ENCODE measurements around the gene HOXB3.
A peak's percentile ranks its signal among the peaks of the same experiment; 100 is the strongest.
"Not testable (repeated sequence)": the region's sequence is repeated elsewhere in the genome, so short reads cannot be mapped to it uniquely, and the experiment has no call there.

HOXB3 gene

GRCh38 chr17:48548523-48549280 is 41.3 kb downstream of the HOXB3 start:
- DNase-seq (ENCODE audit: insufficient read length, low spot score) (no peak), FAIRE-seq (peak; percentile 66)

DNA sequence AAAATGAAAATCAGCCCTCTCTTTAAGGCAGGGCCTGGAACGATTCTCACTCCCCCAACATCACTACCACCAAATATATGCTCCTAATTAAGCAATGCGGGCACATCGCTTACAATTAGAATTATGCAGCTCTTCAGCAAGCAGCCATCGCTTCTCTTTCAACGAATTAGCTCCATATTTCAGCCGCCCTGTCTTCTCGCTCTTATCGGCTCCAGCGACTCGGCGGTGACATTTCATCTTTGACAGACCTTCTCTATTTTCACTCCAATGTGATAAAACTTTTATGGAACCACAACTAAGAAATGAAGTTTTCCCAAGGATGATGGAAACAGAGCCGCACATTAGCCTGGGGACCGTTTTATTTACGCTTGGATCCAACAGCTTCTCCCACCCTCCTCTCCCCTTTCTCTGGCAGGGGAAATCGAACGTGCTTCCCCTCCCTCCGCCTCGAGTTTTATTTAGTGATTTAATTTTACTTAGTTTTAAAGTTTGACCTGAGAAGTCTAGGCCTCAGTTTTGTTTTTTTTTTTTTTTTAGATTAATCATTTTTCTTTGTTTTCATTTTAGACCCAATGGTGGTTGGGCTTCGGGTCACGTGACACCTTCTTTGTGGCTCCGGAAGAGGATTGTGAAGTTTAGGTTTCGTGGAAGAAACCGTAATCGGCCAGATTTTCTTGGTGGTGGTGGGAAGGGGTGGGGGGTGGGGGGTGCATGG is 42.1 kb downstream of the HOXB3 start:
- FAIRE-seq = no peak
- no peak for DNase-seq (ENCODE audit: insufficient read length, low spot score)

DNA sequence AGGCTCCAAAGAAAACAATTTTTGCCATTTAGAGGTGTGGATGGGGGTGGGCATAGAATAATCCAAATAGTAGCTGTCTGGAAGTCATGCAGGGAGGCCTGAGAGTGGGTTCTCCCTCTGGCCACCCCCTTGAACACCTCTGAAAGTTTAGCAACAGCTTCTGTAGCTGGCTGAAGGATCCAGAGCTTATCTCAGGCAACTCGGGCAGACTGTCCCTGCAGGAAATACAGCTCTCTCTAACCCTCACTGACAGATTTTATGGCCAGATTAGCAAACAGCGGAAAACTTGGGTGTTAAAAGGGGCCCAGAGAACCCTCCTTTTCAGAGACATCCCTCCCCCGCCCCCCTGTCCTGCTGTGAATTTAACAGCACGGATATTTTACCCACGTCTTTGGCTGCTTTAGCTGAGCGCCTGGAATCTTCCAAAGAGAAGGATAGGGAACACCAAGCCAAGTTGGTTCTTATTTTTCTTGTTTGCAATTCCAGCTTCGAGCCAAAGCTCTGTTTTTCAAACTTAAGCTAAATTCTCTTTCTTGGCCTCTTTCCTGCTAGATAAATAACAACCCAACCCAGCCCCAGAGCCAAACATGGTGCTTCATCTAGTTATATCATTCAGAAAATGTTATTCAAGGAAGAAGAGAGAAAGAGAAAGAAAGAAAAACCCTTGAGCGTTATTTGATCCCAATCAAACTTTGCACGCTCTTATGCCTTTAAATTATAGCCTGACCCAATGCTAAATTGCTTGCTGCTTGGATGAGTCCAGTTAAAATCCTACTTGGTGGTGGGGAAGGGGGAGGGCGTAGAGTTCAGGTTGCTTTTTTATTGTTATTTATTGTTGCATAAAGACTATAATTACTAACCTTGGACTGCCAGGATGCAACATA is 42.9 kb downstream of the HOXB3 start:
- DNase-seq (ENCODE audit: insufficient read length, low spot score) (no peak), FAIRE-seq (peak; percentile 31)

DNA sequence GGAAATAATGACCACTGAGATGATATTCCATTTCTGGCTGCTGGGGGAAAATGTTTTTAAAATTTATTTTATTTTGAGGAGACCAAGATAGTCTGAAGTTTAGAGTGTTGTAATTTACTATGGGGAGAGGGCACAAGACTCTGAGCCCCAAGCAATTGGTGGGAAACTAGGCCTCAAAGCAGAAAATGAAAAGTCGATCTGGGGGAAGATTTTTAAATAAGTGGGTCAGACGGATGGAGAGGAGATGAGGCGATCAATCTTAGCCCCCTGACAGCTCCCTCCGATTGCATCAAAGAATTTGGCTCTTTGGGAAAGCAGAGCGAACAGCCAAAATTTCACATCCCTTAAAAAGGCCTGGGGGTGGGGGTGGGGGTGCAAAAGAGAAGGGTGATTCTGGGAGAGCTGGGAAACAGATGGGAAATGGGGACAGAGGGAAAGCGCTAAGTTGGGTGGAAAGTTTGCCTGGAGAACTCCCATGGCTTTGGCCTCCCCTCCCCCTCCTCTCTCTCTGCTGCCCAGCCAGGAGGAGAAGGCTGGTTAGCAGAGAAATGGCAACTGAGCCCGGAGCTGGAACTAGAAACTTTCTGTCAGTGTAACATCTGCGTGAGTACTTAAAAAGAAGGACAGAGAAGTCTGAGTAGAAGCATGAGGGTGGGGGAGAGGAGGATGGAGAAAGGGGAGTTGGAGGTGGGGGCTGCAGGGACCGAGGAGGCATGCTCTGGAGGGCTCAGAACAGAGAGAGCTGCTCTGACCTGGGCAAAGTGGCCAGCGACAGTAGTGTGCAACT is 43.7 kb downstream of the HOXB3 start:
- peak; percentile 63 for FAIRE-seq
- no peak for DNase-seq (ENCODE audit: insufficient read length, low spot score)

DNA sequence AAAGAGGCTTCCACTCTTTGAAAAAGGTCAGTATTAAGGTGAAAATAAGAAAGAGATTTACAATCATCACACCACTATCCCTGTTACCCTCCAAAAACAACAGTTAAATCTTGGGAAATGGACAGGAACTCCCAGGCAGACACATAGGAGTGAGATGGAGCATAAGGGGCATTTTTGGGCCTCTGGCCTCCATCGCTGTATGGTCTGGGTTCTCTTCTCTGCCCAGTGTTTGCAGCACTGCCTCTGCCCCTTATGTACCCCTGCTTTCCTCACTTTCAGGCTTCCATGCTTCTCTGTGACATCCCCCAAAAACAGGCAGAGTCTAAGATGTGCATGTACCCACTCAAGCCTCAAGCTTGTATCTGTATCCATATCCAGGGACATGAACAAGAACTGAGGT is 44.5 kb downstream of the HOXB3 start:
- DNase-seq (ENCODE audit: insufficient read length, low spot score) (no peak), FAIRE-seq (peak; percentile 45)

- DNase-seq (ENCODE audit: insufficient read length, low spot score) = no peak
- FAIRE-seq = no peak
Observed at GRCh38 chr17:48545022-48545375, 45.0 kb downstream of the HOXB3 start, which contains the start of gene HOXB2. TSS of gene HOXB2 (minus strand) at chr17:48545109. CDS start at chr17:48544911, 198 bp downstream.

DNA sequence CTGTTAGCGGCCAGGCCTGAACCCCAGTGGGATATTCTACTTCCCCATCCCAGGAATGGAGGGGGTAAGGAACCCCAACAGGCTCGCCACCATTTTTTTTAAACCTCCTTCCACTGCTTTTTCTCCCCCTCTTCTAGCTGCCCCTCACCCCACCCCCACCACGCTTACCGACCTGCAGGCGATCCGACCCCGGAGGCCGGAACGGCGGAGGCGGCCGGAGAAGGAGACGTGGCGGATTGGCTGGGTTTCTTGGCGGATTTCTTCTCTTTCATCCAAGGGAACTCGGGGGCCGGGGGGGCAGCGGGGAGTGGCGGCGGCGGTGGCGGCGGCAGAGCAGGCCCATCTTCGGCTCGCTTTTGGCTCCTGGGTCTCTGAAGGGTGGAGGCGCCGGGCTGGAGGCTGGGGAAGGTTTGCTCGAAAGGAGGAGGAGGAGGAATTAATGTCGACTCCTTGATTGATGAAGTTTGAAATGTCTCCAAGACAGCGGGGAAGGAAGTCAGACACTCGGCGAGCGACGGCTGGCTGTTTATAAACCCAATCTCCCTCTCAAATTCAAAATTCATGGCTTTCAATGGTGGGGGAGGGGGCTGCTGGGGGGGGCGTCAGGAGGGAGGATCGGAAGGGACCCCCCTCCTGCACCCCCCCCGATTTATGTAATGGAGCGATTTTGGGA is 45.6 kb downstream of the HOXB3 start:
- no peak for DNase-seq (ENCODE audit: insufficient read length, low spot score)
- FAIRE-seq = peak; percentile 87

GRCh38 chr17:48543854-48544348 is 46.1 kb downstream of the HOXB3 start:
- DNase-seq (ENCODE audit: insufficient read length, low spot score) = no peak

DNA sequence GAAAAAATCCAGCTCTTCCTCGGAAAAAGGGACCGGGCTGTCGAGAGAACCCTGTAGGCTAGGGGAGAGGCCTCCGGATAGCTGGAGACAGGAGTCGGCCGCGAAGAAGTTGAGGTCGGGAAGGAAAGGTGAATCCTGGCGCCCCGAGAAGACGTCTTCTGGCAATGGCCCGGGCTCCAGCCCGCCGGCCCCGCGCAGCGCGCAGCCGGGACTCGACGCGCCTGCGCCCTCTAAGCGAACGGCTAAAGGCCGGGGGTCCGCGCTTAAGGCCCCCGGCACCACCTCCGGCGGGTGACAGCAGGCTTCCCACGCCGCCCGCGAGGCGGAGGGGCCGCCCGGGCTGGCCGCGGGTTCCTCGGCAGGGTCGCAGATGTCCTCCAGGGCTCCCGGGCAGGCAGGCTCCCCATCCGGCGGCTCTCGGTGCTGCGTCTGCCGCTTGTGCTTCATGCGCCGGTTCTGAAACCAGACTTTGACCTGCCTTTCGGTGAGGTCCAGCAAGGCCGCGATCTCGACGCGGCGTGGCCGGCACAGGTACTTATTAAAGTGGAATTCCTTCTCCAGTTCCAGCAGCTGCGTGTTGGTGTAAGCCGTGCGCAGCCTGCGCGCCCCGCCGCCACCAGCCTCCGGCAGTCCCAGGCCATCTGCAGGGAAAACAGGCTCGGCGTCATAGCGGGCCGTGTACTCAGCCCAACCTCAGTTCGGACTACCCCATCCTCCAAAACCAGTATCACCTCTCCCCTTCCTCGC is 46.8 kb downstream of the HOXB3 start:
- FAIRE-seq (peak; percentile 82), DNase-seq (ENCODE audit: insufficient read length, low spot score) (no peak)

More at GRCh38 chr17:48543854-48544348, 46.1 kb downstream of the HOXB3 start:
- FAIRE-seq = no peak

DNA sequence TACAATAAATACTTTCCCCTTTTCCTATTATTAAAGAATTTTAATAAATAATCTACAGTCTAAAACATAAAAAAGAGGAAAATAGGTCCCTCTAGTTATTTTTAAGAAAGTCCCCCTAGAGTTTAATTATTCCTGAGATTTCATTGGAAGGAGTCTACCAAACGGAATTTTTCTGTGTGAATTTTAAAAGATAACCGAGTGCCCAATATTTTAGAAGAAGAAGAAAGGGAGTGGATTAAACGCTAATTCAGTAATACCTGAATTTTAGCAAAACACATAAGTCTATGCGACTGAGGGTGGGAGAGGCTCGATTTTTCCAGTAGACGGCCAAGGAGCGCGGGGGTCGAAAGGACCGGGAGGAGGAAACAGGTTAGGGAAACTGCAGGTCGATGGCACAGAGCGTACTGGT is 47.3 kb downstream of the HOXB3 start:
- FAIRE-seq (peak; percentile 68), DNase-seq (ENCODE audit: insufficient read length, low spot score) (no peak)

GRCh38 chr17:48542114-48542656 is 47.9 kb downstream of the HOXB3 start:
- DNase-seq (ENCODE audit: insufficient read length, low spot score) (no peak), FAIRE-seq (peak; percentile 8)

GRCh38 chr17:48541577-48542113 is 48.4 kb downstream of the HOXB3 start:
- DNase-seq (ENCODE audit: insufficient read length, low spot score) (no peak), FAIRE-seq (no peak)

GRCh38 chr17:48541036-48541576 is 48.9 kb downstream of the HOXB3 start:
- DNase-seq (ENCODE audit: insufficient read length, low spot score) (no peak), FAIRE-seq (peak; percentile 88)

DNA sequence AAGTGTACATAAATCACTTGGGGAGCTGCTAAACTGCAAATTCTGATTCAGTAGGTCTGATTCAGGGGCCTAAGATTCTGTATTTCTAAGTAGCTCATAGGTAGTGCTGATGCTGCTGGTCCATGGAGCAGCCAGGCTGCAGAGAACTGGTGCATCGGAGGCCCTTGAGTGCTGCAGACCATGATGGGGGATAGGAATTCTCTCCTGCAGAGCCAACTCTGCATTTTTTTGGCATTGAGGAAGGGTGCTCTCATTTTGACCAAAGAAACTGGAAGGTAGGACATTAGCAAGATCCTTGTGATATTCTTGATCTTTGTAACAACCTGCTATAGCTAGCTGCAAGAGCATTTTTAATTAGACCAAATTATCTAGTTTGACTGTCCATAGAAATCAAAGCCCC is 49.8 kb downstream of the HOXB3 start:
- FAIRE-seq (no peak), DNase-seq (ENCODE audit: insufficient read length, low spot score) (no peak)

- FAIRE-seq (no peak), DNase-seq (ENCODE audit: insufficient read length, low spot score) (no peak)
Observed at GRCh38 chr17:48539177-48539576, 50.9 kb downstream of the HOXB3 start.

DNA sequence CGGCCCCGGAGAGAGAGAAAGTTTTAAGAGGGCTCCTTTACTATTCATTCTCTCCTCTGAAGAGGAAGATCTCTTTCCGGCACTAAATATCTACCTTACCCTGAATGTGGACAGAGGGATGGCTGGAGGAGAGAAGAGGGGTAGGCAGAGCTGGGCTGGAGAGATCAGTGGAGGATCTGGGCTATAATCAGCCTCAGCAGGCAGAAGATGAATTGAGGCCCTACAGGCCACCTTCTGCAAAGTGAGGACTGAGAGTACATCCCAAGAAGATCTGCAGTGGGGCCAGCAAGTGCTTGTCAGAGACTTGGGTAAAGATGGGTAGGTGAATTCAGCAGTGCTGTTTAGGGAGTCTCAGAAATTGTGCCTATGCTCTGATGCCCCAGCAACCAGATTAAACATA is 52.7 kb downstream of the HOXB3 start:
- FAIRE-seq (no peak), DNase-seq (ENCODE audit: insufficient read length, low spot score) (no peak)

DNA sequence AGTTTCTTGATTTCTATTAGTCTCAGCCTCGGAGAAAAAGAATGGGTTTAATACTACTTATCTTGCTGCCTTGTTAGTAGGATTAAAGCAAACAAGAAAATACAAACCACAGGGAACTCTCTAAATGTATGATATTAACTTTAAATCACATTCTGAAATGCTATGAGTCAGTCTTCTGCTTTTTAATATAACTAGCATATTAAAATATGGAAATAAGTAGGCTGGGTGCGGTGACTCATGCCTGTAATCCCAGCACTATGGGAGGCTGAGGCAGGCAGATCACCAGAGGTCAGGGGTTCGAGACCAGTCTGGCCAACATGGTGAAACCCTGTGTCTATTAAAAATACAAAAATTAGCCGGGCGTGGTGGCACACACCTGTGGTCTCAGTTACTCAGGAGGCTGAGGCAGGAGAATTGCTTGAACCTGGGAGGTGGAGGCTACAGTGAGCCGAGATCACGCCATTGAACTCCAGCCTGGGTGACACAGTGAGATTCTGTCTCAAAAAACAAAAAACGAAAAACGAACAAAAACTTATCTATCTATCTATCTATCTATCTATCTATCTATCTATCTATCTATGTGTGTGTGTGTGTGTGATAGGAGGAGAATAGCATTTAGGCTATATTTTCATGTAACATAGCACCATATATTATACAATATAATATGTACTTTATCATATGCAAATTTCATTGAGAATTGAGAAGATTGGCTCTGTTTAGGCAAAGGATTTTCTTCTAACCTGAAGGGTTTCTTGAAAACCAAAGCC is 54.1 kb downstream of the HOXB3 start:
- not testable (repeated sequence) for DNase-seq (ENCODE audit: insufficient read length, low spot score); FAIRE-seq

Data from GM19239 (cell line).